ENCODE data around the gene SMIM45.

Gene SMIM45

GRCh38 chr22:41915786-41916493, 36.0 kb upstream of the SMIM45 start:
- DNase-seq (ENCODE audit: low spot score) = no peak

- DNase-seq (ENCODE audit: low spot score) = no peak
These were observed 35.1 kb upstream of the SMIM45 start for GRCh38 chr22:41916745-41917358.

- no peak for DNase-seq (ENCODE audit: low spot score)
These were observed 34.5 kb upstream of the SMIM45 start for GRCh38 chr22:41917375-41917902.

- DNase-seq (ENCODE audit: low spot score) = peak; percentile 50
These were observed 33.8 kb upstream of the SMIM45 start for GRCh38 chr22:41917903-41918791.

- DNase-seq (ENCODE audit: low spot score) = no peak
These were observed 32.4 kb upstream of the SMIM45 start for GRCh38 chr22:41919357-41920224.

- DNase-seq (ENCODE audit: low spot score) = no peak
These were observed 31.5 kb upstream of the SMIM45 start for GRCh38 chr22:41920271-41920976.

GRCh38 chr22:41922328-41922727, 29.6 kb upstream of the SMIM45 start:
- no peak for DNase-seq (ENCODE audit: low spot score)

GRCh38 chr22:41922940-41923594, 28.9 kb upstream of the SMIM45 start:
- no peak for DNase-seq (ENCODE audit: low spot score)

GRCh38 chr22:41923595-41924276, 28.2 kb upstream of the SMIM45 start:
- no peak for DNase-seq (ENCODE audit: low spot score)

- DNase-seq (ENCODE audit: low spot score) = no peak
These were observed 26.0 kb upstream of the SMIM45 start for GRCh38 chr22:41925783-41926460.

- no peak for DNase-seq (ENCODE audit: low spot score)
These were observed 24.1 kb upstream of the SMIM45 start for GRCh38 chr22:41927813-41928212.

GRCh38 chr22:41928593-41929417, 23.1 kb upstream of the SMIM45 start:
- DNase-seq (ENCODE audit: low spot score) = no peak

- no peak for DNase-seq (ENCODE audit: low spot score)
These were observed 22.5 kb upstream of the SMIM45 start for GRCh38 chr22:41929418-41929810.

GRCh38 chr22:41931701-41932269, 20.2 kb upstream of the SMIM45 start:
- DNase-seq (ENCODE audit: low spot score) = no peak

- no peak for DNase-seq (ENCODE audit: low spot score)
These were observed 19.6 kb upstream of the SMIM45 start for GRCh38 chr22:41932353-41932752.

- no peak for DNase-seq (ENCODE audit: low spot score)
These were observed 18.4 kb upstream of the SMIM45 start for GRCh38 chr22:41933411-41934177.

Data from pons (tissue), 1 donor.